Measurements from ENCODE around the gene POLA1.

The POLA1 gene

GRCh38 chrX:24983931-24984330, 290.2 kb downstream of the POLA1 start:
- DNase-seq = no peak

GRCh38 chrX:24985120-24985519, 291.4 kb downstream of the POLA1 start:
- DNase-seq = no peak

GRCh38 chrX:24987731-24988130, 294.0 kb downstream of the POLA1 start:
- no peak for DNase-seq

DNA sequence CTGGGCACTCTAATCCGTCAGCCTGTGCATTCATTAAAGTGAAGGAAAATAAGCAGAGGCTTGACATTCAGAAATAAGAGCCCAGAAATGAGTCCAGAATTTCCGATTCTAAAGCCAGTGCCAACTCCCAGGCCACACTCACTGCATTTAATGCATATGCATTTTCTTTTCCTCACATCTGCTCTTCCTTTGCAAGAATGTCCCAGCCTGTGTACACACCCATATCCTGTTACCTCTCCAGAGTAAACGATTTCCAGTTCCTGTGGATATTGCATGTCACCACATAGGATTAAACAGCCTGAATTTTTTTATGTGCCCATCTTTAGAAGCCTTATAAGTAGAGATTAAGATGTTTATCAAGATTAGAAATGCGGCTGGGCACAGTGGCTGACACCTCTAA, 294.6 kb downstream of the POLA1 start:
- peak; percentile 24 to 55 for DNase-seq

- DNase-seq = no peak
These were observed 296.8 kb downstream of the POLA1 start for GRCh38 chrX:24990535-24990934.

DNA sequence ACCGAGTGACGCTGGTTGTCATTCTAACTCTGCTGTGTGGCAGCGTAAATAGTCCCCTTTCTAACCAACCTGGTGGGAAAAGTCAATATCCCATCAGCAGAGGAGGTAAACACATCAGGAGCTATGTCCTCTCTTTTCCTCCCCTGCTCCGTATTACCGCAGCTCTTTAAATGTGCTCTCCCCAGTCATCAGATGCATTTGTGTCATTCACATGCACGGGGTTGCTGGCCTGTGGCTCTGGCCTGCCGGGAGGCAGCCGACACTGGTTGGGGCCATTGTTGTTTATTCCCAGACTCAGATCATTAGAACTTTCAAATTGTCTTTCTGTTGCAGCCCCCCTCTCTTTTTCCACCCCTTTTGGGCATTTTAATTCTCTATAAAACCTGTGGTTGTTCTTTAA, 300.2 kb downstream of the POLA1 start:
- DNase-seq = no peak

DNA sequence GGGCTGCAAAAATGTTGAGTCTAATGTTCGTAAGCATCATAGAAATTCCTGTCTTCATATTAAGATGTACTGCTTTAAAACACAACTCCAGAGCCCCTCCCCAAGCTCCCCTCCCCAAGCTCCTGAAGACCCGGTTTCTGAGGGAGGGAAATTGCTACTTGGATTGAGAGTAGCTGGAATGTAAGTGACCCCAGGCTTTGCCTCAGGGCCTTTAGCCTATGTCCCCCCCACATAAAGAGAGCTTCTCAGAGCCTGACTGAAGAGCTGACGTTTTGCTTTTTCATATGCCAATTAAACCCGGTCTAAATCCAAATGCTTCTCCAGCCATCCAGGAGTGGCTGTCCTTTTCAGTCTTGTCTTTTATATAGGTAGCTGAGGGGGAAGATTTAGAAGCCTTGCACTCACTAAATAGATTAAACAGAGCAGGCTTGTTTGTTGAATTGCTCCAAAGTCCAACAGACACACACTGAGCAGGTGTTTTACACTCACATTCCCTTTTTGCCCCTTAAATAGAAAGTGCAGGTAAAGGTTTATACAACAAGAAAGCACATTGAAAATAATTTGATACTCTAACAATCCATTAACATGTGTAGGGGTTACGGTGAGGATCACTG, 302.5 kb downstream of the POLA1 start:
- DNase-seq = no peak

GRCh38 chrX:24999511-24999910, 305.8 kb downstream of the POLA1 start:
- no peak for DNase-seq

GRCh38 chrX:25001808-25002660, 308.3 kb downstream of the POLA1 start:
- no peak for DNase-seq

DNA sequence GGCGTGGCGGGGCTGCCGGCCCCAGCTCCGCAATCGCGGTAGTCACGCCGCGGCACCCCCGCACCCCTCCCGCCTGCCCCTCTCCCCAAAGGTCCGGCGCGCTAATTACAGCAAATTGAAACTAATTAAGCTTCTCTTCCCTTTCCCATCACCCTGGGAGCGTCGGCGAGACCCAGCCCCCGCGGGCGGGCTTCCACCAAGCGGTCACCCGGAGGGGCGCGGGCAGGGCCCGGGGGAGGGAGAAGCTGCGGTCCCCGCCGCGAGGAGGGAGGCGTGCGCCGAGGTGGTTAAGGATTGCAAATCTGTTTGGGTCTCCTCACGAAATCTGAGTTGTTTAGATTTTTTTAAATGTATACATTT, 308.9 kb downstream of the POLA1 start:
- no peak for DNase-seq

DNA sequence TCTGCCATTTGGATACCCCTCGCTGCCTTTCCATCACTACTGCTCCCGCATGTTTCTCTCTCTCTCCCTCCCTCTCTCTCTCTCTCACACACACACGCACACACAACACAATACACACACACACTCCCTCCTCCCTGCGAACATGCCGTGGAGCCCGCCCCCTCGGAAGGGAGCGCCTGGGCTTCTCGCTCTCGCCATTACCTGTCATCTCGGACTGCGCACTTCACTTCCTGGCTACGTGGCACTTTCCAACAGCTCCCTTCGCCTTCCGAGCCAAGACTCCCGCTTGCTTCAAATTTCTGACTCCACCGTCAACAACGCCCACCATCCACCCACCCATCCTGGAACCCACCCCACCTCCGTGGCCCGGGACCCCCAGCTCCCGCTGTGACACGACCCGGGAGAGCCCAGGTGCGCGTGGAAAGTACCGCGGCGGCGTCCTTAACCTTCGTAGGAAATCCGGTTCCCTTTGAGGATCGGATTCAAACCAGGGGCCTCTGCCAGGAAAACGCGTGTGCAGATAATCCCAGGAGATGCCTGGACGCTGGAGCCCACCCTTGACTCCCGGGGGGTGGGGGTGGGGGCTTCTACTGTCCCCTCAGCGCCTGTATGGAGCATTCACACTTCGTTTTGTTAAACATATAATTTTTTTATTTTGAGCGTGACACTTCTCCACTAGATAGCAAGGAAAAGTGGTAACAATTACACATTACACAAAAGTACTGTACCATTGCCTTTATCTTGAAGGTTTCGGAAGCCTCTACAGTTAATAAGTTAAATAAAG, 309.5 kb downstream of the POLA1 start:
- no peak for DNase-seq

DNA sequence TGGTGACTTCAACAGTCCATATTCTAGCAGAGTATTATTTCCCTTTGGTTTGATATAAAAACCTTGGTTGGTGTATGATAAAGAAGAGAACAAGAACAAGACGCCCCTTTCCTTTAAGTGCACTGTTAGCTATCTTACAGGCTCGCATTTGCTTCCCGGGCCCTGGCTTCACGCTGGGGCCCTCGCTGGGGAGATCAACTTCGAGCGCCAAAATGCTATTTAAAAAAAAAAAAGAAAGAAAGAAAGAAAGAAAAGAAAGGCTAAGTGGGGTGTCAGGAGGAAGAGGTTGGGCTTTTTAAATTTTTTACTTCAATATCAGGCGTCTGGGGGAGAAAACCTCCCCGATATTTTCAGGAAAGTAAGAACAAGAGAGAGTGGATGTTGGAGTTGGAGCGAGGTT, 310.3 kb downstream of the POLA1 start:
- no peak for DNase-seq

DNA sequence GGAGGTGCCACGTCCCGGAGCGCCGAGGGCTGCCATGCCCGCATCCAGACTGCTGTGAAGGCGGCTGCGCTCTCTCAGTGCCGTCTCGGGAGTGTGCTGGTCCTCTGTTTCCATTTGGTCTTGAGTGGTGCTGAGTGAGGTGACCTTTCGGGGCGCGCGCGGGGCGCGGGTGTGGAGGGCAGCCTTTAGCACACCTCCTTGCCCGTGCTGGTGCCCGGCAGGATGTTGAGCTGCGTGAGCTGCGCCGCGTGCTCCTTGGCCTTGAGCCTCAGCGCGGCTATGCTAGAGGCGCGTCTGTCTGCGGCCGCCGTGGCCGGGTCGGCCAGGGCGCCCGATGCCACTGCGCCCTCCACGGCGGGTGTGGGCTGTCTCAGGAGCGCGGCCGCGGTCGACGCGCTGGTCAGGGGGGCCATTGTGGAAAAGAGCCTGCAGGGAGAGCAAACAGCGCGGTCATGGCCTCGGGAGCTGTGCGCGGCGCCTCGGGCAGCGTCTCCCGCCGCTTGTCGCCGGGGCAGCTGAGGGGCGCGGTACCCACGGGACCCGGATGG, 310.8 kb downstream of the POLA1 start:
- DNase-seq = no peak

DNA sequence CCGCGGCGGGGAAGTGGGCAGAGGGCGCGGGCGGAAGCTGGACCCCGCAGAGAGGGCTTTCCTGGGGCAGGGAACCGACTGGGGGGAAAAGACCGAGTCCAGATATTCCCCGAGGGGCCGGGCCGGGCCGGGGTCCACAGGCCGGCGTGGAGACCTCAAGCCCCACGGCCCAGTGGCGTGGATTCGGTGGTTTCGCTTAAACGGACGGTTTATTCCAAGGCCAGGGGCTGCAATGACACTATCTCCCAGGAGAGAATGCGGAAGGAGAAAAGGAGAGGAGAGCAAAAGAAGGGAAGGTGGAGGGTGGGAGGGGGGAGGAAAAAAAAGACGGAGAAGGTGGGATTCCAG, 311.3 kb downstream of the POLA1 start:
- no peak for DNase-seq

DNA sequence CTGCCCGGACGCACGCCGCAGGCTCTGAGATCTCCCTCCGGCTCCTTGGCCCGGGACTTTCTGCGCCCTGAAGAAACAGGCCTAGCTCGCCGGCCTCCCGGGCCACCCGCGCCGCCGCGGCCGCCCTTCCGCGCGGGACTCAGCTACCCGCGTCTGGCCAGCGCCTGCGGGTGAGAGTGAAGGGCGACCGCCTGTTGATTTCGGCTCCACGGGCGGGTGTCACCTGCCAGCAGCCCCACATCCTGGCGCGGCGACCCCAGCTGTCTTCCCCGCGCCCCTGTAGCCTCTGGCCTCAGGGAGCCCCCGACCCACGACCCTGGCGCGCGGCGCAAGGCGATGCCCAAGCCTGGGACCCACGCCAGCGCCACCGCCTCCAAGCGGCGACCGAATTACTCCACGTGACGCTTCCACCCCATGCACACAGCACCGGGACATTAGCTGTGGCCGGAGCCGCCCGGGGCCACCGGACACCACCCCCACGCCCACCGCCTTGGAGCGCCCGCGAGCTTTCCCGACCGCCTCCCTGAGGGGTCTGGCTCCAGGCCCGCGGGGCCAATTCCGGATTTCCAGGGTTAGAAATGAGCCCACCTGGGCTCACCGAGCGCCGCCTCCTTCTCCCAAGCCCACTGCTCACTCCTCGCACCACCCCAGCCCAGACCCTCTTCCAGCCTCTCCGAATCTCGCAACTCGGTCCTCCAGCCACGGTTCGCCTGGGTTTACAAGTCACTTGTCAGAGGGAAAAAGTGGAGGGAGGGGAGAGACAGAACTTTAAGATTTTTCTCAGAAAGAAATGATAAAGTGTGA, 311.9 kb downstream of the POLA1 start:
- DNase-seq = no peak

DNA sequence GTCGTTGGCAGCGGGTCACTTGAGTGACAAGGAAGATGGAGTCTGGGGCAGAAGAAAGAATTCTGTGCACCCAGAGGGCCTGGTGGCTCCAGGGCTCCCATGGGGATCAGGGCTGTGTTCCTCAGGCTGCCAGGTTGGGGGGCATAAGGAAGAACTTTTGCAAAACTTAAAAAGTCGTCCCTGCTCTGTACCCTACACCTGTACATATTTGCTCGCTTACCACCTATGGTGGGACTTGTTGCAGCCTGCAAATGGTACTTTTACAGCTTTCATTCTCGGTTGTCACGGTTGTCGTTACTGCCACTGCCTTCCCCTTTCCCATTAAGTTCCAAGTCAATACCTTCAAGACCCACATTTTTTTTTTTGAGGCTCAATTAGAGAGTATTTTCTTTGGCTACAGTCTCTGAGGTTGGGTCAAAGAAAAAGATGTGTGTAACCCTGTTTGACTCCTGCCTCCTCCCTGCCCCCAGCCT, 312.9 kb downstream of the POLA1 start:
- no peak for DNase-seq

- no peak for DNase-seq
These were observed 313.6 kb downstream of the POLA1 start for GRCh38 chrX:25007059-25008053.

DNA sequence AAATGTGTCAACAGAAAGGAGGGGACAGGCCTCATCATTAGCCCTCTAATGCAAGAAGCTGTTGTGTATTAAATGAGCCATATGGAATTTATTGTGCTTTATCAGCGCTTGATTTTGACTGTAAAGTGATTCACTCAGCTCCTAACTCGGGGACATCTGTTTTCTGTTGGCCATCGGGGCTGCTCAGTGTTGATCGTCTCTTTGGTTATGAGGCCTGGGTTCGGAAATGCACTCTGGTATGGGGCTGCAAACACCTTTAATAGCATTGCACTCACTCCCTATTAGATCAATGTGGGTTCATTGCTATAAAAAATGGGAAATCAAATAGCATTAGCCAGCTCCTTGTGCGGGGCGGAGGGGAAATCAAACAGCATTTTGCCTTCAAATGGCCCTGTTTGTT, 315.7 kb downstream of the POLA1 start:
- peak in 1 of 2 experiments; percentile 26 for DNase-seq

GRCh38 chrX:25010784-25011588, 317.3 kb downstream of the POLA1 start:
- DNase-seq = no peak
